Measurements from ENCODE around the gene TUT1. TPM values are rescaled to one million over a fixed set of nuclear protein-coding genes. Genes with fewer than 3 reads are reported as not detected.

Gene TUT1
- total RNA-seq, 4 donors from 2014 or later = 8.3 to 18.8 (median 14.2) TPM

DNA sequence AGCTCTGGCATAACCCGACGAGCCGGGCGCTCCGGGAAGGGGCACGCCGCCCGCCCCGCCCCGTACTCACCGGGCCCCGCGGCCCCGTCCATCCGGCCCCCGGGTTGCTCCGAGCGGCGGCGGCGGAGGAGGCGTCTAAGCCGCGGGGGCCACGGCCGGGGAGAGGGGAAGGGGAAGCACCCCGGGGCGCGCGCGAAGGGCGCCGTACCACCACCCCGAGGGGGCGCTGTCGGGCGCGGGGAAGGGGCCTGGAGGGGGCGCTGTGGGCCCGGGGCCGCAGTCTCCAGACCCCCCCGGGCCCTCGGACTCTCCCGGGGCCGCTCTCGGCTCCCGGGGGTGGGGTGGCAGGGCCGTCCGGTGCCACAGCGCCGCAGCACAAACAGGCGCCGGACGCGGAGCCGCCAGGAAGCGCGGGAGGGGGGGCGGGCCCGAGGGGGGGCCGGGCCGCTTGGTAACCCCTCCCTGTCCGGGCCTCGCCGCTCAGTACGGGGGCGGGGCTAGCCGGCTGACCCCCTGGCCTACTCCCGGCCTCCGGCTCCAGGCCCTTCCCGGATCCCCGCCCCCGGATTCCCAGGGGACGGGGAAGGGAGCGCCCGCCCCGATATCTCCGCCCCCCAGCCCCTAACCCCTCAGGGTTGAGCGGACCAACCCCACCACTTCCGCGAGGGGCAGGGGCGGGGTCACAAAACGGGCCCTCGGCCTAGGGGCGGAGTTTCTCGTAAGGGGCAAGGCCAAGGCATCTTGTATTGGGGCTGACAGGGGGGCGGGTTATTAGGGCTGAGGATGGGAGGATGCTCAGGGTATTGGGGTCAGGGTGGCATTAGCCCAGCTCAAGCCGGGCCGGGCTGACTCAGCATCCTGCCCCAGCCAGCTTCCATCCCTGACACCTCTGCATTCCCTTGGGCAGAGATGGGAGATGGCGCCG, 21.3 kb upstream of the TUT1 start, which contains the start of the genes EML3 and ROM1:
Gene EML3, minus strand, starts transcription at position 410 of the 925 bp plus-strand sequence. Its CDS starts 318 bp downstream, at position 92.
Gene ROM1, plus strand, starts transcription at position 892 of the 925 bp plus-strand sequence. Its CDS starts 25 bp downstream, at position 917.
- Histone ChIP-seq H3K4me1 (peaks cover 6 to 37% (median 16%) of the 10 kb centered on the region in 4 donors), H3K9me3 (no peaks in the 10 kb centered on the region), H3K27me3 (no peaks in the 10 kb centered on the region), H3K27ac (peak within 1 kb of the TSS; percentile 88 to 96 (median 95)), H3K4me3 (peak within 1 kb of the TSS; percentile 65 to 75 (median 71)), H3K36me3 (peaks cover 0 to 70% (median 0%) of the 10 kb centered on the region in 3 donors)
- 0 to 2% methylated on average over 11 to 50 of the region's 91 CpGs for WGBS, 2 donors
- TF ChIP-seq, protein P1, sequence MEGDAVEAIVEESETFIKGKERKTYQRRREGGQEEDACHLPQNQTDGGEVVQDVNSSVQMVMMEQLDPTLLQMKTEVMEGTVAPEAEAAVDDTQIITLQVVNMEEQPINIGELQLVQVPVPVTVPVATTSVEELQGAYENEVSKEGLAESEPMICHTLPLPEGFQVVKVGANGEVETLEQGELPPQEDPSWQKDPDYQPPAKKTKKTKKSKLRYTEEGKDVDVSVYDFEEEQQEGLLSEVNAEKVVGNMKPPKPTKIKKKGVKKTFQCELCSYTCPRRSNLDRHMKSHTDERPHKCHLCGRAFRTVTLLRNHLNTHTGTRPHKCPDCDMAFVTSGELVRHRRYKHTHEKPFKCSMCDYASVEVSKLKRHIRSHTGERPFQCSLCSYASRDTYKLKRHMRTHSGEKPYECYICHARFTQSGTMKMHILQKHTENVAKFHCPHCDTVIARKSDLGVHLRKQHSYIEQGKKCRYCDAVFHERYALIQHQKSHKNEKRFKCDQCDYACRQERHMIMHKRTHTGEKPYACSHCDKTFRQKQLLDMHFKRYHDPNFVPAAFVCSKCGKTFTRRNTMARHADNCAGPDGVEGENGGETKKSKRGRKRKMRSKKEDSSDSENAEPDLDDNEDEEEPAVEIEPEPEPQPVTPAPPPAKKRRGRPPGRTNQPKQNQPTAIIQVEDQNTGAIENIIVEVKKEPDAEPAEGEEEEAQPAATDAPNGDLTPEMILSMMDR (IDR thresholded peaks at IDR 0.05) = peak; percentile 97 to 99 (median 98)
- TF ChIP-seq EP300 (IDR thresholded peaks at IDR 0.05) (peak; percentile 21 to 38), POLR2A (IDR thresholded peaks at IDR 0.05) (peak in 1 of 2 donors; percentile 40)
- peak; percentile 79 to 89 for DNase-seq (ENCODE audit: low spot score in 2 of 2)

DNA sequence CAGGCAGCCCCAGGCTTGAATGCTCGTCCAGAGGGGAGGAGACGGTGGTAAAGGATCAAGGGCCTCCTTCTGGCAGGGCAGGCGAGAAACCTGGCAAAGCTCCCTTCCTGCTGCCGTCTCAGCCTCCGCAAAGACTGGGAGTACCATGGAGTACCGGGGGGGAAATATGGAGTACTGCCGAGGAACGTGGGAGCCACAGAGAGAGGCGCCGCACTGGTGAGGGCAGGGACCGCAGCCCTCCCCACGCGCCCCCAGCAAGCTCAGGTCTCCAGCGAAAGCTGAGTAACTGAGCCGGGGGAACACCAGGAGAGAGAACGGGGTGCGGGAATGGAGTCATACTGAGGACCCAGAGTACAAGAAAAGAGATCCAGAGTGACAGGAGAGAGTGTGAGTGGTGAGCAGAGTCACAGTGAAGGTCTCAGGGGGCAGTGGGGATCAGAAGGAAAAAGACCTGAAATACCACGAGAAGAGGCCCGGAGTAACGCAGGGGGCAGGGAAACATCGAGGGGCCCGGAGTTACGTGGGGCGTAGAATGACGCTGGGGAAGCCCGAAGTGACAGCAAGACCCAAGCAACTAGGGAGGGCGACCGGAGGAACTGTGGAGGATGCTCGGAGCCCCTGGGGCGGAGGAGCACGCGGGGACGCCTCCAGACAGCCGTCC, 20.5 kb upstream of the TUT1 start:
- Histone ChIP-seq H3K36me3 (peaks cover 0 to 70% (median 0%) of the 10 kb centered on the region in 3 donors), H3K4me1 (peaks cover 6 to 40% (median 16%) of the 10 kb centered on the region in 4 donors), H3K4me3 (peak overlapping the region; percentile 65 to 75 (median 71)), H3K27ac (peak overlapping the region; percentile 88 to 96 (median 95)), H3K27me3 (no peaks in the 10 kb centered on the region), H3K9me3 (no peaks in the 10 kb centered on the region)
- 0 to 1% methylated on average over 30 to 34 of the region's 34 CpGs for WGBS, 2 donors
- no peak for DNase-seq (ENCODE audit: low spot score in 2 of 2)
- TF ChIP-seq POLR2A (IDR thresholded peaks at IDR 0.05) (no peak), EP300 (IDR thresholded peaks at IDR 0.05) (peak in 1 of 2 donors; percentile 31)
- TF ChIP-seq, protein P1 (IDR thresholded peaks at IDR 0.05) = no peak

DNA sequence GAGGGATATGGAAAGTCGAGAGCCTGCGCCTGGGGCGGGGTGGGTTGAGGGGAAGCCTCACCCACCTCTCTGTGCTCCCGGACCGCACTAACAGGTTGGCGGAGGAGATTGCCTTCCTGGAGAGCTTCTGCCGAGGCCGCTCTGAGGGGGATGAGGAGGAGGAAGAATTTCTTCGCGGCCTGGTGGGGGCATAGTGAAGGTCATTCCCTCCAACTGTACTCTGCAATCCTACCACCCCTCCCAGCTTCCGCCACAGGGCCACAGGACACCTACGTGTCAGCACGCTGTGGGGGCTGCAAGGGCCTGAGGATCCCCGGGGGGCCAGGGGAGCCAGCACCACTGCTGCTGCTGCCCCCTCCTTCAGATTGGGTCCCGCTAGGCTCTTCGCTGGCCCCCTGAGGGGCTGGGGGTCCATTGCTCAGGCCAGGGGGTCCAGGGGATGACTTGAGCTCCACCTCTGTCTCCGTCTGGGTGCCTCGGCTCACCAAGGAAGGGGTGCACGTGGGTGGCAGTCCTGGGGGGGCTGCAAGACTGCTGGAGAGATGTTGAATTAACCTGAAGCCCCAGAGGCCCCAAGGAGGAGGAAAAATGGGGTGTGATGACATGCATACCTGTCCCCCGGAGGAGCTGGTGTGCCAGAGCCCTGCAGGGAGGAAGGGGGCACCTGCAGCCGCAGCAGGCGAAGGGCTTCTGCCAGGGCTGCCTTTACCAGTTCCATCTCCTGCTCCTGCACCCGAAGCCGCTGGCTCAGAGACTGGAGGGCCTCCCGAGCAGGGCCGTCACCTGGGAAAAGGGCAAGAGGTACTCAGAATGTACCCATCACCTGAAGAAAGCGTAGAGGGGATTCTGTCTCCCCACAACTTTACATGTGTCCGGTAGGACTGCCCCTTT, 19.7 kb upstream of the TUT1 start:
- no peak for DNase-seq (ENCODE audit: low spot score in 2 of 2)
- Histone ChIP-seq H3K27me3 (no peaks in the 10 kb centered on the region), H3K27ac (peak overlapping the region; percentile 88 to 96 (median 95)), H3K4me1 (peaks cover 6 to 40% (median 16%) of the 10 kb centered on the region in 4 donors), H3K36me3 (peaks cover 0 to 70% (median 0%) of the 10 kb centered on the region in 3 donors), H3K9me3 (no peaks in the 10 kb centered on the region), H3K4me3 (peak overlapping the region; percentile 65 to 75 (median 71))
- no peak for TF ChIP-seq POLR2A (IDR thresholded peaks at IDR 0.05)
- TF ChIP-seq, protein P1 (IDR thresholded peaks at IDR 0.05) = no peak
- no peak for TF ChIP-seq EP300 (IDR thresholded peaks at IDR 0.05)
- WGBS, 2 donors = 47 to 52% methylated on average over 19 to 27 of the region's 28 CpGs

DNA sequence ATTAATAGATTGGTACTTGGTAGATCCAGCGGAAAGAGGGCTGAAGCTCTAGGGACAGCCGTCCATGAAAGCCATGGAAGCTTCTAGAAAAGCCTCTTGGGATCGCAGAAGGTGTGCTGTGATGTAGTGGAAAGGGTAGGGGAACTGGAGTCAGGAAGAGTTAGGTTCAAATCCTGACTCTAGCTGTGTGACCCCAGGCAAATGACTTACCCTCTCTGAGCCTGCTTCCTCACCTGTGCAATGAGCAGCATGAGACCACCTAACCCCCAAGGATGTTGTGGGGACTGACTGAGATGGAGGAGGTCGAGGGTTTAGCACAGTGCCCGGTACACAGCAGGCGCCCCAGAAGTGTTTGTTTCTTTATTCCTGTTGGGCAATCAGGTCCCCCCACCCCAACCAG, 19.1 kb upstream of the TUT1 start:
- TF ChIP-seq, protein P1 (IDR thresholded peaks at IDR 0.05) = no peak
- TF ChIP-seq EP300 (IDR thresholded peaks at IDR 0.05) (no peak), POLR2A (IDR thresholded peaks at IDR 0.05) (no peak)
- no peaks in the 10 kb centered on the region for H3K27me3 ChIP-seq
- H3K36me3 ChIP-seq = peaks cover 0 to 70% (median 0%) of the 10 kb centered on the region in 3 donors
- H3K4me1 ChIP-seq = peaks cover 6 to 42% (median 16%) of the 10 kb centered on the region in 4 donors
- H3K27ac ChIP-seq = peak overlapping the region in 3 of 4 donors; percentile 95 to 96 (median 95)
- H3K4me3 ChIP-seq = no peak overlapping the region
- 85 to 89% methylated on average over 6 of the region's 6 CpGs for WGBS, 2 donors
- no peak for DNase-seq (ENCODE audit: low spot score in 2 of 2)
- no peaks in the 10 kb centered on the region for H3K9me3 ChIP-seq
